ENCODE results near the gene MDGA2. TPM values are rescaled to one million over a fixed set of nuclear protein-coding genes. Genes with fewer than 3 reads are reported as not detected.

The MDGA2 gene
- total RNA-seq, 6 donors from 2014 or later, result 0.61 TPM; not detected in 5

GRCh38 chr14:47332939-47333338 is 342.5 kb downstream of the MDGA2 start:
- no peak for TF ChIP-seq CTCF (IDR thresholded peaks at IDR 0.05)
- no peak for TF ChIP-seq POLR2A (IDR thresholded peaks at IDR 0.05)
- no peak for TF ChIP-seq EP300 (IDR thresholded peaks at IDR 0.05)
- no peak for TF ChIP-seq POLR2AphosphoS5 (IDR thresholded peaks at IDR 0.05)
- no peaks in the 10 kb centered on the region for H3K9me3 ChIP-seq
- no peak overlapping the region for H3K4me3 ChIP-seq
- H3K27me3 ChIP-seq, result no peaks in the 10 kb centered on the region
- WGBS, 2 donors, result 88 to 97% methylated on average over 3 of the region's 3 CpGs
- ATAC-seq (ENCODE audit: low FRiP score in 2 of 2) (no peak), DNase-seq (no peak)
- no peaks in the 10 kb centered on the region for H3K36me3 ChIP-seq
- no peaks in the 10 kb centered on the region for H3K4me1 ChIP-seq
- H3K27ac ChIP-seq, result no peak overlapping the region

- Histone ChIP-seq H3K36me3 (no peaks in the 10 kb centered on the region), H3K9me3 (no peaks in the 10 kb centered on the region), H3K27ac (no peak overlapping the region), H3K4me3 (no peak overlapping the region), H3K4me1 (no peaks in the 10 kb centered on the region), H3K27me3 (no peaks in the 10 kb centered on the region)
- ATAC-seq (ENCODE audit: low FRiP score in 2 of 2) (no peak), DNase-seq (no peak)
- TF ChIP-seq POLR2A (IDR thresholded peaks at IDR 0.05) (no peak), POLR2AphosphoS5 (IDR thresholded peaks at IDR 0.05) (no peak), EP300 (IDR thresholded peaks at IDR 0.05) (no peak), CTCF (IDR thresholded peaks at IDR 0.05) (no peak)
Observed at GRCh38 chr14:47332106-47332505, 343.3 kb downstream of the MDGA2 start.

GRCh38 chr14:47328376-47328775 is 347.0 kb downstream of the MDGA2 start:
- Histone ChIP-seq H3K9me3 (no peaks in the 10 kb centered on the region), H3K4me3 (no peak overlapping the region), H3K27me3 (no peaks in the 10 kb centered on the region), H3K27ac (no peak overlapping the region), H3K36me3 (no peaks in the 10 kb centered on the region), H3K4me1 (no peaks in the 10 kb centered on the region)
- DNase-seq, result no peak
- WGBS, 2 donors, result 79 to 84% methylated on average over 4 of the region's 4 CpGs
- ATAC-seq (ENCODE audit: low FRiP score in 2 of 2), result no peak
- no peak for TF ChIP-seq EP300 (IDR thresholded peaks at IDR 0.05)
- no peak for TF ChIP-seq POLR2AphosphoS5 (IDR thresholded peaks at IDR 0.05)
- TF ChIP-seq POLR2A (IDR thresholded peaks at IDR 0.05), result no peak
- TF ChIP-seq CTCF (IDR thresholded peaks at IDR 0.05), result no peak

DNA sequence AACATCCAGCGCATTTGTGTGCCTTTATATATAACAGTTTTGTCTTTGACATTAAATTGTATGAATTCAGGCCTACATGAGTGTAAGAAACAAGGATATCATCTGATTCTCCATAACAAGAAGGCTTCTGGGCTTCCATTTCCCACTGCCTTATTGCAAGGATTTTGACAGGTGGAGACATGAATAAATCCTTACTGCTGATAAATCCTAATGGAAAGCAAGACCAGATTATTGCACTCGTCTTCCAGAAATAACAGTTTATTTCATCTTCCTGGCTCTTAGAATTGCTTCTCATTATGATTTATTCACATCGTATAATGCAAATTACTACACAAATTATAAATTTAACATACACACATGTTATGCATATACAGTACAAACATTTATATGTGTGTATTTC is 348.1 kb downstream of the MDGA2 start:
- no peaks in the 10 kb centered on the region for H3K4me1 ChIP-seq
- DNase-seq, result no peak
- ATAC-seq (ENCODE audit: low FRiP score in 2 of 2), result no peak
- TF ChIP-seq POLR2AphosphoS5 (IDR thresholded peaks at IDR 0.05) (no peak), POLR2A (IDR thresholded peaks at IDR 0.05) (no peak), EP300 (IDR thresholded peaks at IDR 0.05) (no peak), CTCF (IDR thresholded peaks at IDR 0.05) (no peak)
- no peaks in the 10 kb centered on the region for H3K36me3 ChIP-seq
- H3K27me3 ChIP-seq, result no peaks in the 10 kb centered on the region
- H3K27ac ChIP-seq, result no peak overlapping the region
- H3K4me3 ChIP-seq, result no peak overlapping the region
- H3K9me3 ChIP-seq, result no peaks in the 10 kb centered on the region
- WGBS, 2 donors, result 86 to 92% methylated on average over 3 of the region's 3 CpGs

DNA sequence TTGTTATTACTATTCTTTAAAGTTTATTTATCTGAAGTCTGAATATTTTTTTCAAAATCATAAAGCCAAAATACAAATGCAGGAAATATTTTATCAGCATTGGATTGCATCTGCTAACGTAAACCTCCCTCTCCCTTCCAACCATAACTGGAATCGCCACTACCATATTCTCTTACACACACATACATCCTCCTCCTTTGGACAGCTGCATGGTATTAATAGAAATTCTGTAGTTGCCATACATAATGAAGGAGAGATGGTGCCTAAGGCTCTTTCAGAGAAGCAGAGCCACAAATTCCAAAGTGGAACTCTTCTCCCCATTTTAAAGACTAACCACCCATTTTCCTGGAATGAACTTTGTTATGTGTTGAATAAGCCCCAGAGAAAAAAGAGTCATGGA is 352.7 kb downstream of the MDGA2 start:
- H3K4me3 ChIP-seq, result no peak overlapping the region
- DNase-seq, result no peak
- H3K4me1 ChIP-seq, result no peaks in the 10 kb centered on the region
- no peak for TF ChIP-seq POLR2A (IDR thresholded peaks at IDR 0.05)
- TF ChIP-seq EP300 (IDR thresholded peaks at IDR 0.05), result no peak
- TF ChIP-seq CTCF (IDR thresholded peaks at IDR 0.05), result no peak
- no peak for TF ChIP-seq POLR2AphosphoS5 (IDR thresholded peaks at IDR 0.05)
- no peaks in the 10 kb centered on the region for H3K9me3 ChIP-seq
- H3K27me3 ChIP-seq, result no peaks in the 10 kb centered on the region
- ATAC-seq (ENCODE audit: low FRiP score in 2 of 2), result no peak
- no peak overlapping the region for H3K27ac ChIP-seq
- WGBS, 2 donors, result 75 to 76% methylated on average over 2 of the region's 2 CpGs
- H3K36me3 ChIP-seq, result no peaks in the 10 kb centered on the region

All from upper lobe of left lung (tissue), 6 donors.